ENCODE data around the gene TFF1. TPM values are rescaled to one million over a fixed set of nuclear protein-coding genes. Genes with fewer than 3 reads are reported as not detected.

The TFF1 gene
- not detected in 2 replicates for total RNA-seq

GRCh38 chr21:42366292-42367010, at the start of gene TFF1:
TFF1 (minus strand) TSS chr21:42366535; CDS start chr21:42366495, 40 bp downstream.

GRCh38 chr21:42403611-42404231, 37.4 kb upstream of the TFF1 start, which contains the start of gene UBASH3A:
UBASH3A (plus strand) TSS chr21:42403902; CDS start chr21:42403946, 44 bp downstream.

GRCh38 chr21:42395905-42396651, 29.7 kb upstream of the TFF1 start, which contains the start of gene TMPRSS3:
TMPRSS3 (minus strand) TSS chr21:42396052; CDS start chr21:42395417, 635 bp downstream.

GRCh38 chr21:42350927-42351426, 15.4 kb downstream of the TFF1 start, which contains the start of gene TFF2:
TFF2 (minus strand) TSS chr21:42350994; CDS start chr21:42350957, 37 bp downstream.

GRCh38 chr21:42315296-42315891, 50.9 kb downstream of the TFF1 start, which contains the start of gene TFF3:
TFF3 (minus strand) TSS chr21:42315409; CDS start chr21:42315374, 35 bp downstream.

Other genes with a start within 250 kb of the TFF1 start
- gene ABCG1, start 147.4 kb downstream of the TFF1 start, total RNA-seq = 2.1 and 3.3 TPM in 2 replicates
- gene TFF3, start 51.1 kb downstream of the TFF1 start, total RNA-seq = 0.68 TPM in 1 of 2 replicates, not detected in the other
- not detected in 2 replicates for gene TFF2, start 15.5 kb downstream of the TFF1 start, total RNA-seq
- gene TMPRSS3, start 29.5 kb upstream of the TFF1 start, total RNA-seq = not detected in 2 replicates
- gene UBASH3A, start 37.4 kb upstream of the TFF1 start, total RNA-seq = not detected in 2 replicates
- gene RSPH1, start 129.7 kb upstream of the TFF1 start, total RNA-seq = 0.13 TPM in 1 of 2 replicates, not detected in the other
- 7.2 and 7.4 TPM in 2 replicates for gene SLC37A1, start 147.3 kb upstream of the TFF1 start, total RNA-seq

Measured in aortic smooth muscle cell (primary cell).